ENCODE measurements around the gene RNF148.
"Not testable (repeated sequence)": the region's sequence is repeated elsewhere in the genome, so short reads cannot be mapped to it uniquely, and the experiment has no call there.

RNF148 gene

DNA sequence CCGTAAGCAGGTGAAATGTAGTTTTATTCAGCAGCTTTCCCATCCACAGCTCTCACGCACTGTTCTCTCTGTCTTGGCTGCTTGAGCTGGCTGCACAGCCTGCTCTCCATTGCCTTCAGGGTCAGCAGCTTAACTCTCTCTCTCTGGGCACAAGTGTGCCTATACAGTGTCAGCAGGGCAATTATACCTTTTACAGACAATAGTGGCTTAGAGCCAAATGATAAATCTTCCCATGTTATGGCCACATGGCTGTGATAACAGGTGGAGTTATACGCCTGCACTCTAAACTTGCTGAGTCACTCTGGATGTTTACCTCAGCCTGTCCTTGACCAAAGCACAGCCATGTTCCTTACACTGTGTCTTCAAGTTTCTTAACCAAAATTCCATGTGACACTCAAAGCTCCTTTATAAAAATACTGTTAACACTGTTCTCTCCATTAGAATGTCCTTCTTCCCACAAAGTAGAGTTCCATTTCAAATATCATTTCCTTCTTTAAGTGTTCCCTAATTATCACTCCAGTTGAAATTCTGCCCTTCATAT lies 9.9 kb downstream of the RNF148 start:
- DNase-seq (ENCODE audit: low read depth) = no peak
- no peak overlapping the region for H3K4me3 ChIP-seq (ENCODE audit: low read depth, low read length)

DNA sequence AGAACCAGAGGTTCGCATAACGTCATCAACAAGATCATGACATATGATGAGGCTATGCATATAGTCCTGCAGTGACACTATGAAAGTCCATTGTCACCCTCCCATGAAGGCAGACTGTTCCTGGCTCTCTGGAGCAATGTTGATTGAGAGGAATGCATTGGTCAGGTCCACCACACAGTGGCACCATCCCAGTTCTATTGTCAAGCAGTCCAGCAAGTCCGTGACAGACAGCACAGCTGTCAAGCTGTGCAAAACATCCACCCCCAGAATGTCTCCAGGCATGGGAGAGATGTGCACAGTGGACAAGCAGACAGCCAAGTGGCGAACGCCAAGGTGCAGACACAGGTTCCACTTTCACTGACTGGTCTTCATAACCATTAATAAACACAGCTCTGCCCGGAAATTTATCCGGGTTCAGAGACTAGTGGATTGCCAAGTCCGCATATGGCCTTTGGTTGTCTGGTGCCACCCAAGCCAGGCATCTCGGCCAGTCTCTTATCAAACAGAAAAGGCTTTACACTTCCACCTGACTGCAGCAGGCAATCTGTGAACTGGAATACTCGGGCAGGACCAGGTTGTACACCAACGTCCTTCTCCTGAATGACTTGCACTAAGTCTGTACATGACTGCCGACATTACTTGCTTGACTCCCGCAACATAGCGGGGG lies 11.0 kb downstream of the RNF148 start:
- DNase-seq (ENCODE audit: low read depth) = no peak
- H3K4me3 ChIP-seq (ENCODE audit: low read depth, low read length) = no peak overlapping the region

DNA sequence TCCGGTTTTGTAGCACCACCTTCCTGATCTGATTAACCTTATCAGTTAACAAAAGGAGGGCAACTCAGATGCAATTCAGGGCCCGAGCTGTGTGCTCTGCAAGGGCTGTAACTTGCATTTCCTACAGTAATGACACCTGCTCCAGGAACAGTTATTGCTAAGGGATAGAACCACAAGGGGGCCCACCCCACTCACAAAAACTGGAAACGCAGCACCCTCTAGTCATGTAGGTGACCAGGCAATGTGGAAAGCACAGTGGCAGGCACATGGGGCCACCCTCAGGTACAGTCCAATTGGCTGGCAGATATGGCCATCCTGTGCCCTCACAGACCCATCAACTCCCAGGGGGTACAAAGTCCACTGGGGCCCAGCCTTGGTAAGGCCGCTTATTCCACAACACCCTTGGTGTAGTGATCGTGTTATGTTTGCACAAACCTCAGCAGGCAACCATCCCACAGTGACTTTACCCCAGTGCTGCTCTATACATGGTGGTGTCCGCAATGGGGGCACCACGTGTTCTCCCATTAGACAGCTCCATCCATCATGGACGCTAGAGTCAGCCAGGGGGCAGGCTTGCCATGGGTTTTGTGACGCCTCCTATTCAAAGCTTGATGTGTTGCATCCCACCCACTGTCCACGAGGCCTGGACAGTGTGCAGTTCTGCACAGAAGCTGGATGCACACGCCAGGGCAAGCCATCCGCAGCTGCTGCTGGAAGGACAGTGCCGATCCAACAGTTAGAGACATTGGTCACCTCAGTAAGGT lies 13.2 kb downstream of the RNF148 start:
- H3K4me3 ChIP-seq (ENCODE audit: low read depth, low read length) = no peak overlapping the region
- DNase-seq (ENCODE audit: low read depth) = no peak

DNA sequence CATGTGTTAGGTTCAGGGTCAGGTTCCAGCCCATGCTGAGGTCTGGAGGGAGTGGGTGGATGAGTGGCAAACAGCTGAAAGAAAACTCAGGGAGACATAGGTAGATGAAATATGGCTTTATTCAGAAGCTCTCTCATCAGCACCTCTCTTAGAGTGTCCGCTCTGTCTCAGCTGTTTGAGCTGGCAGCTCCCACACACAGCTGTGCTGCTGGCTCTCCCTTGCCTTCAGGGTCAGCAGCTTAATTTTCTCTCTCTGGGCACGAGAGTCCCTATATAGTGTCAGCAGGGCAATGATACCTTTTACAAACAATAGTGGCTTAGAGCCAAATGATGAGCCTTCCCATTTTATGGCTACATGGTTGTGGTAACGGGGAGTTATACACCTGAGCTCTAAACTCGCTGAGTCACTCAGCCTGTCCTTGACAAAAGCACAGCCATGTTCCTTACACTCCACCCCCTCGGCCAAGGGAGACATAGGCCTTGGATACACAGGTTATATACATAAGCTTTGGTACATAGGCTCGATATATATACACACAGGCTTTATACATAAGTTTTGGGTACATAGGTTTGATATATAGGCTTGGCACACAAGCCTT lies 14.2 kb downstream of the RNF148 start:
- no peak overlapping the region for H3K4me3 ChIP-seq (ENCODE audit: low read depth, low read length)
- no peak for DNase-seq (ENCODE audit: low read depth)

DNA sequence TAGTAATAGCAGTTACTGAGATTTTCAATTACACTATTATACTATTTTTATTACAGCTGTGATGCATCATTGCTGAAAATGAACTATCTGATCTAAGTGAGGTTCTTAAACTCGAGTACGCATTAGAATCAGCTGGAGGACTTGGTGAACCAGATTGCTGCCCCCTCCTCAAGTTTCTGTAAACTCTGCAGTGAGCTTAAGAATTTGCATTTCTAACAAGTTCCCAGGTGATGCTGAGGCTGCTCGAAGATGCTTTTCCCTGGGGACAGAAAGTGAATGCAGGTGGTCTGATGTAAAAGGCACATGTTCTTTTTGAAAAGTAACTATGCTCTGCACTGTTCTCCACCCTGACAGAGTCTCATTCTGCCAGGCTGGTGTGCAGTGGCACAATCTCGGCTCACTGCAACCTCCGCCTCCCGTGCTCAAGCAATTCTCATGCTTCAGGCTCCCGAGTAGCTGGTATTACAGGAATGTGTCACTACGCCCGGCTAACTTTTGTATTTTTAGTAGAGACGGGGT lies 16.3 kb downstream of the RNF148 start:
- no peak overlapping the region for H3K4me3 ChIP-seq (ENCODE audit: low read depth, low read length)
- no peak for DNase-seq (ENCODE audit: low read depth)

DNA sequence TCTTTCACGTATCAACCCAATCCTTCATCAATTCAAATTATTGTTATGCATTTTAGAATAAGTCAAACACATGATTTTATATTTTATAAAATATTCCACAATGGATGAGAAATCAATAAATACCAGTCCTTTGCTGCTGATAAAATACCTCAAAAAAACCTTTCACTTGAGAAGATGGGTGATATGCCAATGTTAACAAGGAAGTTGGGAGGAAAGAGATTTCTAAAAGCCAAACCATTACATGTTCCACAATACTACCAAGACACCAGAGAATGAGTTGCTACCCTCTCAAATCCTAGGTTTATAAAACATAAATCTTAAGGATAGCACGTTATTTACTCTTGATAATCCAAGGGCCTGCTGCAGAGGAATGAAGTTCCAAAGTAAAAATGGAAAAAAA lies 18.2 kb downstream of the RNF148 start:
- no peak overlapping the region for H3K4me3 ChIP-seq (ENCODE audit: low read depth, low read length)
- DNase-seq (ENCODE audit: low read depth) = no peak

DNA sequence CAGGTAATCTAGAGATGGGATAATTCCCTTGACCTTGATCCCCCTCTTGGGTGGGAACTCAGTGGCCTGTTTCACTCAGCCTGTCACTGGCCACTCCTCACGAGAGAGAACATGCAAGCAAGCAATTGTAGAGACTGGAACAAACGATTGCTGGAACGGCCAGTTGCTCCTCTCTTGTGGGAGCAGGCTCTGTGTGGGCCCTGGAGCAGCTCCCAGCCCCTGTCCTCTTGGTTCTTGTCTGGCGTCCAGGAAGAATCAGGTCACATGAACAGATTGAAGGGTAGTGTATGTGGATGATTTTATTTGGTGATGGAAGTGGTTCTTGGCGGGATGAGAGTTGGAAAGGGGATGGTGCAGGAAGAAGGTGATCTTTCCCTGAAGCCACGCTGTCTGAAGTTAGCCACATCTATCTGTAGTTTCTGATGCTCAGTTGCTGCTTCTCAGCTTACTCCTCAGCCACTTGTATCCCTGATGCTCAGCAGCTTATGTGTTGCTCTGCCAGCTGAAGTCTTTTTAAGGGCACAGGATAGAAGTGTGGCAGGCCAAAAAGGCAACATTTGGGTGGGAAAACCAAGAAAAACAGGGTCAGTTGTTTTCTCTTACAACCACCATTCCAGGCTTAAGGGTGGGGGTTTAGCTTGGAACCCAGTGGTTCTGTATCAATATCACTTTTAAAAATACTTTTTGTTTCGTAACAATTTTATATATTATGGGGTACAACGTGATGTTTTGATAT lies 19.7 kb downstream of the RNF148 start:
- no peak overlapping the region for H3K4me3 ChIP-seq (ENCODE audit: low read depth, low read length)
- no peak for DNase-seq (ENCODE audit: low read depth)

DNA sequence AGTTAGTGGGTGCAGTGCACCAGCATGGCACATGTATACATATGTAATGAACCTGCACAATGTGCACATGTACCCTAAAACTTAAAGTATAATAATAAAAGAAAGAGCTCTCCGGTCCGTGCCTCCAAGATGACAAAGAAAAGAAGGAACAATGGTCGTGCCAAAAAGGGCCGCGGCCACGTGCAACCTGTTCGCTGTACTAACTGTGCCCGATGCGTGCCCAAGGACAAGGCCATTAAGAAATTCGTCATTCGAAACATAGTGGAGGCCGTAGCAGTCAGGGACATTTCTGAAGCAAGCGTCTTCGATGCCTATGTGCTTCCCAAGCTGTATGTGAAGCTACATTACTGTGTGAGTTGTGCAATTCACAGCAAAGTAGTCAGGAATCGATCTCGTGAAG lies 21.5 kb downstream of the RNF148 start:
- not testable (repeated sequence) for DNase-seq (ENCODE audit: low read depth); H3K4me3 ChIP-seq (ENCODE audit: low read depth, low read length)

DNA sequence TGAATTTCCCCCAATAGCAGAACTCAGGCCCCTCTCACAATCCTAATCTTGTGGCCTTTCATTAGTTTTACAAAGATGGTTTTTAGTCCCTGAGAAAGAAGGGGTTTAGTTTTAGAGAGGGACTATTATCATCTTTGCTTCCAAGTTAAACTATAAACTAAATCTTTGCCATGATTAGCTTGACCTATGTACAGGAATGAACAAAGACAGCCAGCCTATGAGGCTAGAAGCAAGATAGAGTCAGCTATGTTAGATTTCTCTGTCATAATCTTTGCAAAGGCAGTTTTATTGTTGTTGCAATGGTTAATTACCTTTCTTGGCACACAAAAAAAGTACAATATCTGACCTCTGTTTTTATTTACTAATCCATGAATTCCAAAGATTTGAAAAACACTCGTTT lies 22.9 kb downstream of the RNF148 start:
- H3K4me3 ChIP-seq (ENCODE audit: low read depth, low read length) = no peak overlapping the region
- no peak for DNase-seq (ENCODE audit: low read depth)

DNA sequence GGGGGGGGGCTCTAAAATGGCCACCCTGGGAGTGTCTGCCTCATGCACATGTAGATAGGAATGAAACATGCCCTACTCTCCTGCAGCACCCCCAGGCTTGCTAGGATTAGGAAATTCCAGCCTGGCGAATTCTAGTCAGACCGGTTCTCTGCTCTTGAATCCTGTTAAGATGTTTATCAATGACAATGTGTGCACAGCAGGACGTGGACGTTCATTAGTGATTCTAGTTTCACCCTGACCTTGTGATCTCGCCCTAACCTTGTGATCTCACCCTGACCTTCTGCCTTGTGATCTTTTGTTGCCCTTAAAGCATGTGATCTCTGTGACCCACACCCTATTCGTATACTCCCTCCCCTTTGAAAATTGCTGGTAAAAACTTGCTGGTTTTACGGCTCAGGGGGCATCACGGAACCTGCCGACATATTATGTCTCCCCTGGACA lies 23.4 kb downstream of the RNF148 start:
- not testable (repeated sequence) for DNase-seq (ENCODE audit: low read depth); H3K4me3 ChIP-seq (ENCODE audit: low read depth, low read length)

DNA sequence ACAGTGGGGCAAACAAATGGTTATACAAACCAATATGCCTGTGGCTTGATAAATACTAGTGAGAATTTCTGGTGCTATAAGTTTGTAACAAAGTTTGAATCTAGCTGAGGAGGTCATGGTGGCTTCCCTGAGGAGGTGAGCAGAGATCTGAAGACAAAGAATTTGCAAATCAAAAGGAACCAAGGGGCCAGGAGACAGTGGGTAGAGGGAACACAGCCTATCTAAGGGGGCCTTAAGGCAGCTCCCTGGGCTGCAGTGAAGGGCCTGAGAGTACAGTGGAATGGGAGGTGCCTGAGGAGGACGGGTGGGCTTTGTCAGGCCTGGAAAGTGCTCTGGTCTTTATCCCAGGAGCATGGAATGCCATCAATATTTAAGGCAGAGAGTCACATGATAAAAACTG lies 25.6 kb downstream of the RNF148 start:
- no peak overlapping the region for H3K4me3 ChIP-seq (ENCODE audit: low read depth, low read length)
- DNase-seq (ENCODE audit: low read depth) = no peak

DNA sequence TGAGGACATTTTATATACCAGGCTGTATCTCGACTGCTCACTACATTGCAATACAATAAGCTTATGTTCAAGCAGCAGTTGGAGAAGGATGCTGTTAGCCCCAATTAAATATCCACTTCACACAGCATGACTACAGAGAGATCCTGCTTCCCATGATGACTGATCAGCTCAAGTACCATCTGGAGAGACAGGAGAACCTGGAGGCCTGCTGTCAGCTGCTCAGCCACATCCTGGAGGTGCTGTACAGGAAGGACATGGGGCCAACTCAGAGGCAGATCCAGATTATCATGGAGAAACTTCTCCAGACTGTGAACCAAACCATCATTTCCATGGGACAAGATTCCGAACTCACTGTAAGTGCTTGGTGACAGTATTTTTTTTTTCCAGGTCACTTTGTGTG lies 26.3 kb downstream of the RNF148 start:
- DNase-seq (ENCODE audit: low read depth) = no peak
- no peak overlapping the region for H3K4me3 ChIP-seq (ENCODE audit: low read depth, low read length)

DNA sequence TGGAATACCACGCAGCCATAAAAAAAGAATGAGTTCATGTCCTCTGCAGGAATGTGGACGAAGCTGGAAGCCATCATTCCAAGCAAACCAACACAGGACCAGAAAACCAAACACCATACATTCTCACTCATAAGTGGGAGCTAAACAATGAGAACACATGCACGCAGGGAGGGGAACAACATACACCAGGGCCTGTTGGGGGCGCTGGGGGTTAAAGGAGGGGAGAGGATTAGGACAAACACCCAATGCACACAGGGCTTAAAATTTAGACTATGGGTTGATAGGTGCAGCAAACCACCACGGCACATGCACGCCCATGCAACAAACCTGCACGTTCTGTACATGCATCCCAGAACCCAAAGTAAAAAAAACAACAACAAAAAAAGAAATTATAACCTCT lies 27.1 kb downstream of the RNF148 start:
- DNase-seq (ENCODE audit: low read depth) = no peak

DNA sequence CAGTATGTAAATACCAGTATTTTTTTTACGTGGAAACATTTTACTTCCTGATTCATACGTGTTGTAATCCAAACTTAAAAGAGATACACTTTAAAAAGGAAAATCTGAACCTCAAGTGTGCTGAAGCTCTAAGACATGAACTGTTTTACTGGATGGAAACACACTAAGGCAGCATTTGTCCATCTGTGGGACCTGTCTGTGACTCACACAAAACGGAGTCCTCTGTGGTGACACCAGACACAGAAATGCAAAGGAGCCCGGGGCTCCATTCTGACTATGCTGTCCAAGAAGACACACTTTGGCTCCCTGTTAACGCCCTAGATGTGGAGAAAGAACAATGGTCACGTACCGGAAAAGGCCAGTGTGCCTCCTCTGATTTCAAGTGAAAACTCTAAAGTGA lies 27.7 kb downstream of the RNF148 start:
- DNase-seq (ENCODE audit: low read depth) = no peak
- no peak overlapping the region for H3K4me3 ChIP-seq (ENCODE audit: low read depth, low read length)

More for the DNA sequence above, 27.1 kb downstream of the RNF148 start:
- no peak overlapping the region for H3K4me3 ChIP-seq (ENCODE audit: low read depth, low read length)

DNA sequence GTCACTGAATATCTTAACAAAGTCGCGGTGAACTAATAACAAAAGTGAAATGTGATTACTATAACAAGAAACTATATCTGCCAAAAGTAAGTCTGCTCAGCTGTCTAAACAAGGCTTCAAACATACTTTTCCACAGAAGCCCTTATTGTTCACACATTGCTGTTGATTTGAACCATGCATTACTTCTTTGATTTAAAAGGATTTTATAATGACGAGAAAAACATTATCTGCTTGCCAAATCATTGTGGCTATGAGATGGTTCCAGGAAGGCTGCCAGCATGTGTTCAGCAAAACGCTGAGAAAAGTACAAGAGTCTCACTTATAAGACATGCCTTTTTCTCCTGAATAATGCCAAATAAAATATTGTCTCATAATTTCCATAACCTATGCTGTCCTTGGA lies 28.2 kb downstream of the RNF148 start:
- no peak overlapping the region for H3K4me3 ChIP-seq (ENCODE audit: low read depth, low read length)
- DNase-seq (ENCODE audit: low read depth) = no peak

DNA sequence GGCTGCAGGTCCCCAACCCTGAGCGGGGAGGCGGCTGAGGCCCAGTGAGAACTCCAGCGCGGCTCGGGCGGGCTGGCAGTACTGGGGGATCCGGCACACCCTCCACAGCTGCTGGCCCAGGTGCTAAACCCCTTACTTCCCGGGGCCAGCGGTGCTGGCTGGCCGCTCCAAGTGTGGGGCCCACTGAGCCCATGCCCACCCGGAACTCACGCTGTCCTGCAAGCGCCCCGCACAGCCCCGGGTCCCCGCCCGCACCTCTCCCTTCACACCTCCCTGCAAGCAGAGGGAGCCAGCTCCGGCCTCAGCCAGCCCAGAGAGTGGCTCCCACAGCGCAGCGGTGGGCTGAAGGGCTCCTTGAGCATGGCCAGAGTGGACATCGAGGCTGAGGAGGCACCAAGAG lies 28.8 kb downstream of the RNF148 start:
- no peak for DNase-seq (ENCODE audit: low read depth)
- H3K4me3 ChIP-seq (ENCODE audit: low read depth, low read length) = no peak overlapping the region

DNA sequence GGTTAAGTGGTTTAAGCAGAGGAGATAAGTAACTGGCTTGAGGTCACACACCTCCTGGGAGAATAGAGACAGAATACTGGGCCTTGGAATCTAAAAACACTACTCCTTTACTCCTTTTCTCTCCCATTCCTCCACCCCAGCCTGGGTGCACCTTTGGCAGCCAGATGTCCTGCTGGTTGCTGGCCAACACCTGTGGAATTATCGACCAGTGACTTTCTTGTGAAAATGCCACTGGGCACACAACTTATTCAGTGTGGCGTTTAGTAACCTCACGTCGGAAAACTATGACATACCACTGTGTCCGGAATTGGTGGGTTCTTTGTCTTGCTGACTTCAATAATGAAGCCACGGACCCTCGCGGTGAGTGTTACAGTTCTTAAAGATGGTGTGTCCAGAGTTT lies 30.2 kb downstream of the RNF148 start:
- DNase-seq (ENCODE audit: low read depth) = no peak
- H3K4me3 ChIP-seq (ENCODE audit: low read depth, low read length) = no peak overlapping the region

DNA sequence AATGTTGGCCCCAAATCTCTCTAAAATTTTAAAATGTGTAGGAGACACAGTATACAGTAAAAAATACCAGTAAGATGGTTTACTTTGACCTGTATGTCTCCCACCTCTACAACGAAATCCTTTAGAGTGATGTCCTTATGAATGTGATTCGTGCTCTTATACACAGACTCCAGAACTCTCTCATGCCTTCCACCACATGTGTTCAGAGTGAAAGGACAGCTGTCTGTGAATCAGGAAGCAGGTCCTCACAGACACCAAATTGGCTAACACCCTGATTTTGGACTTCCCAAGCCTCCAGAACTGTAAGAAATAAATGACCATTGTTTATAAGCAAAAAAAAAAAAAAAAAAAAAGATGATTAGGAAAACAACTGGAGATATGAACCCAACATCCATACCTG lies 39.0 kb downstream of the RNF148 start:
- DNase-seq (ENCODE audit: low read depth) = no peak
- no peak overlapping the region for H3K4me3 ChIP-seq (ENCODE audit: low read depth, low read length)

DNA sequence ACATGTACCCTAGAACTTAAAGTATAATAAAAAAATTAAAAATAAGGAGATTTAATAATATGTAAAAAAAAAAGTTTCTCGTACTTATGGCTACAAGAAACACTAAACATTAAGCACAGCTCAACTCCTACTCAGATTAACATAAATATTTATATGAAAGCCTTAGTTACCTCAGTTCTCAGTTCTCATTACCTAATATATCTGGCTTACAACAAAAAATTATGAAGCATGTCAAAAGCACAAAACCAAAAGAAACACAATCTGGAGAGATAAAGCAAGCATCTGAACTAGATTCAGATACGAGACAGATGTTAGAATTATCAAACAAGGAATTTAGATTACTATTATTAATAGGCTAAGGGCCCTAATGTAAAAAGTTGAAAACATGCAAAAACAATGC lies 43.9 kb downstream of the RNF148 start:
- DNase-seq (ENCODE audit: low read depth) = no peak
- no peak overlapping the region for H3K4me3 ChIP-seq (ENCODE audit: low read depth, low read length)

DNA sequence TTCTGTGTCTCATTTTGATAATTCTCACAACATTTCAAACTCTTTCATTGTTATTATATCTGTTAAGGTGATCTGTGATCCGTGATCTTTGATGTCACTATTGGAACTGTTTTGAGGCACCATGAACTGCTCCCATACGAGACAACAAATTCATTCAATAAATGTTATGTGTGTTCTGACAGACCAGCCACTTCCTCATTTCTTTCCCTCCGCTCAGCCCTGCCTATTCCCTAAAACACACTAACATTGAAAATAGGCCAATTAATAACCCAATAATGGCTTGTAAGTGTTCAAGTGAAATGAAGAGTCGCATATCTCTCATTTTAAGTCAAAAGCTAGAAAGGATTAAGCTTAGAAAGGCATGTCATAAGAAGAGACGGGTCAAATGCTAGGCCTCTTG lies 49.0 kb downstream of the RNF148 start:
- DNase-seq (ENCODE audit: low read depth) = no peak
- H3K4me3 ChIP-seq (ENCODE audit: low read depth, low read length) = no peak overlapping the region

All from skeletal muscle cell (primary cell).